ENCODE data around the gene PLCB2.

DNA sequence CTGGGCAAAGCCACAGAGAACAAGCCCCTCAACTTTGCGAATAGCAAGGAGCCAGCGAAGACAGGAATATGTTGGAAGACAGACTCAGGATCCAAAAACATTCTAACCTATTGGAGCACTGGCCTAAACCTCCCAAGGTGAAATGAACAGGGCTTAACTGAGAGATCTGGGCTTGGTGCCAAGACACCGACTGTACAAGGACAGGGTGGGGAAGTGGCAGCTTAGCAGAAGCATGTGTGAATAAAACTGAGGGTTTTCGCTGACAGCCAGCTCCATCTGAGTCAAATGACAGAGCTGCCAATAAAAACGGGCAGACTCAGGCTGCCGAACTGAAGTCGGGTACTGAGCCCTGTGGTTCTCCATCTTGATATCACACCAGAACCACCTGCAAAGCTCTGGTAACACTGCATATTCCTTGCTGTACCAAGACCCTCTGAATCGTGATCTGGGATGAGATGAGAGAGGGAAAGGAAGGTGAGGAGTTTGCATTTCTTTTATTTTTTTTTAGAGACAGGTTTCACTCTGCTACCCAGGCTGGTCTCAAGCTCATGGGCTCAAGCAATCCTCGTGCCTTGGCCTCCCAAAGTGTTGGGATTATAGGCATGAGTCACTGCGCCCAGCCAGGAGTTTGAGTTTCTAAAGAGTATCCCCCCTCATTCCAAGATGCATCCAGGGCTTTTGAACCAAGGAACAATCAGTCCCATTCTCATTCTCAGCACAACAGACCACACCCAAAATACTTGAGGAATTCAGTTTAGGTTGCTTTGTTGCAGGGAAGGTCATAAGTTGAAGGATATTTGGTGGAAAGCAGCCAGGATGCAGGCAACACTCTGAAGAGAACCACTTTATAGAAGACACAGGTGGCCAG lies 6.0 kb upstream of the PLCB2 start:
- TF ChIP-seq, protein P1, sequence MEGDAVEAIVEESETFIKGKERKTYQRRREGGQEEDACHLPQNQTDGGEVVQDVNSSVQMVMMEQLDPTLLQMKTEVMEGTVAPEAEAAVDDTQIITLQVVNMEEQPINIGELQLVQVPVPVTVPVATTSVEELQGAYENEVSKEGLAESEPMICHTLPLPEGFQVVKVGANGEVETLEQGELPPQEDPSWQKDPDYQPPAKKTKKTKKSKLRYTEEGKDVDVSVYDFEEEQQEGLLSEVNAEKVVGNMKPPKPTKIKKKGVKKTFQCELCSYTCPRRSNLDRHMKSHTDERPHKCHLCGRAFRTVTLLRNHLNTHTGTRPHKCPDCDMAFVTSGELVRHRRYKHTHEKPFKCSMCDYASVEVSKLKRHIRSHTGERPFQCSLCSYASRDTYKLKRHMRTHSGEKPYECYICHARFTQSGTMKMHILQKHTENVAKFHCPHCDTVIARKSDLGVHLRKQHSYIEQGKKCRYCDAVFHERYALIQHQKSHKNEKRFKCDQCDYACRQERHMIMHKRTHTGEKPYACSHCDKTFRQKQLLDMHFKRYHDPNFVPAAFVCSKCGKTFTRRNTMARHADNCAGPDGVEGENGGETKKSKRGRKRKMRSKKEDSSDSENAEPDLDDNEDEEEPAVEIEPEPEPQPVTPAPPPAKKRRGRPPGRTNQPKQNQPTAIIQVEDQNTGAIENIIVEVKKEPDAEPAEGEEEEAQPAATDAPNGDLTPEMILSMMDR (conservative IDR thresholded peaks at IDR 0.05): no peak
- no peak for TF ChIP-seq EZH2 (IDR thresholded peaks at IDR 0.05; ENCODE audit: low read depth)
